Skeletal muscle satellite cell (primary cell): ENCODE data around the gene OR2T27.
"Not testable (repeated sequence)": the region's sequence is repeated elsewhere in the genome, so short reads cannot be mapped to it uniquely, and the experiment has no call there.

ENCODE experiments used
- H3K27me3 ChIP-seq: 2 replicates; pipeline ENCODE4 v1.7.0; 2013; ENCODE audit warnings: low read length; ENCODE audit not compliant: control insufficient read depth, insufficient read depth
- H3K36me3 ChIP-seq: 2 replicates; pipeline ENCODE4 v1.7.0; 2013; ENCODE audit warnings: mild to moderate bottlenecking, control low read depth, low read length; ENCODE audit not compliant: insufficient read depth
- H3K4me1 ChIP-seq: 2 replicates; pipeline ENCODE4 v1.7.0; 2013; ENCODE audit warnings: low read length; ENCODE audit not compliant: control insufficient read depth, insufficient read depth
- H3K4me2 ChIP-seq: 2 replicates; pipeline ENCODE4 v1.7.0; 2013; ENCODE audit warnings: mild to moderate bottlenecking, low read length
- H3K4me3 ChIP-seq: 2 replicates; pipeline ENCODE4 v1.7.0; 2013; ENCODE audit warnings: low read length
- H3K9ac ChIP-seq: 2 replicates; pipeline ENCODE4 v1.7.0; 2013; ENCODE audit warnings: mild to moderate bottlenecking, low read depth, low read length, moderate library complexity
- H3K9me3 ChIP-seq: replicated peaks from 2 replicates; pipeline ENCODE4 v1.7.0; 2013; ENCODE audit warnings: mild to moderate bottlenecking, control low read depth, low read length

OR2T27 gene

GRCh38 chr1:248686815-248687214 is 31.5 kb upstream of the OR2T27 start:
- no peak overlapping the region for H3K4me3 ChIP-seq
- no peaks in the 10 kb centered on the region for H3K27me3 ChIP-seq
- no peak overlapping the region for H3K9ac ChIP-seq
- no peak overlapping the region for H3K4me2 ChIP-seq
- H3K4me1 ChIP-seq, result no peaks in the 10 kb centered on the region
- no peaks in the 10 kb centered on the region for H3K36me3 ChIP-seq
- no peaks in the 10 kb centered on the region for H3K9me3 ChIP-seq

GRCh38 chr1:248681651-248682050 is 26.3 kb upstream of the OR2T27 start:
- no peak overlapping the region for H3K4me3 ChIP-seq
- no peaks in the 10 kb centered on the region for H3K36me3 ChIP-seq
- H3K4me1 ChIP-seq, result no peaks in the 10 kb centered on the region
- no peak overlapping the region for H3K9ac ChIP-seq
- H3K27me3 ChIP-seq, result no peaks in the 10 kb centered on the region
- no peaks in the 10 kb centered on the region for H3K9me3 ChIP-seq
- H3K4me2 ChIP-seq, result no peak overlapping the region

DNA sequence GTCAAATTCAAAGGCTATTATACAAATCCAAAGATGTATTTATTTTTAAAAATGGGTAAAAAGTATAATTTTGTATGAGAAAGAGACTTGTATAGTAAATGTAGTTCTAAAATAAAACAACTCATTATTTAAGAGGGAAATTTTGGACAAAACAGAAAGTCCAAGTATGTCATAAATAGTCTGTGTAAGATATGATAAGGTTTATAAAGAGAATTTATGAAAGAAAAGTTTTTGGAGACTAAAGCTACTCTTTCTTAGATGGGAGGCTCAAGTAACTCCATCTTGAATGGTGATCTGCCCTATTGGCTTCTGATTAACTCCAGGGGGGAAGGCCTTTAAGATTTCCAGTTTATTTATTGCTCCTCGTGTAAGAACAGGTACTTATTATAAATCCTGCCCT is 14.7 kb upstream of the OR2T27 start:
- Histone ChIP-seq H3K4me2 (no peak overlapping the region), H3K4me3 (no peak overlapping the region), H3K9me3 (no peaks in the 10 kb centered on the region), H3K27me3 (no peaks in the 10 kb centered on the region), H3K36me3 (no peaks in the 10 kb centered on the region), H3K4me1 (no peaks in the 10 kb centered on the region), H3K9ac (no peak overlapping the region)

- H3K9me3 ChIP-seq, H3K36me3 ChIP-seq, H3K9ac ChIP-seq, H3K4me1 ChIP-seq, H3K27me3 ChIP-seq, H3K4me3 ChIP-seq, H3K4me2 ChIP-seq: not testable (repeated sequence)
These were observed 8.4 kb upstream of the OR2T27 start for GRCh38 chr1:248663453-248664328.

GRCh38 chr1:248656797-248657196 is 1.5 kb upstream of the OR2T27 start:
- H3K4me1 ChIP-seq, H3K36me3 ChIP-seq, H3K4me2 ChIP-seq, H3K9ac ChIP-seq, H3K27me3 ChIP-seq, H3K4me3 ChIP-seq, H3K9me3 ChIP-seq: not testable (repeated sequence)

DNA sequence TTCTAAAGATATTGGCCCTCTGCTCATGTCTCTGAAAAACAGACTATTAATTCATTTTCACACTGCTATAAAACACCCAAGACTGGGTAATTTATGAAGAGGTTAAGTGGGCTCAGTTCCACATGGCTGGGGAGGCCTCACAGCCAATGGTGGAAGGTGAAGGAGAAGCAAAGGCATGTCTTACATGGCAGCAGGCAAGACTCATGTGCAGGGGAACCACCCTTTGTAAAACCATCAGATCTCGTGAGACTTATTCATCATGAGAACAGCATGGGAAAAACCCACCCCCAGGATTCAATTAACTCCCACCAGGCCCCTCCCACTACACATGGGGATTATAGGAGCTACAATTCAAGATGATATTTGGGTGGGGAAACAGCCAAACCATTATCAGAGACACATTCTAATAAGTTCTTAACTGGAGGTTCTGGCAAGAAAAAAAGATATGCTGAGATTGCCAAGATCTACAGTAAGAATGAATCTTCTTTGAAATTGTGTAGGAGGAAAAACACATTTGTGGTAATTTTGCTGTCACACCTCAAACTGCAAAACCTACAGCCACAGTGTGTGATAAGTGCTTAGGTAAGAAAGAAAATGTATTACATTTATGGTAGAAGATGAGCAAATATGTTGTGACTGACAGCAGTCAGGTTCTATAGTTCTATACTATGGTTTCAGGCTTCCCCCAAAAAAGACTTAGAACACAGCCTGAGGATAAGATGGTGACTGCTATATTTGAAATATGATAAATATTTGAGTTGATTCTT is 6.4 kb downstream of the OR2T27 start:
- not testable (repeated sequence) for H3K9ac ChIP-seq, H3K9me3 ChIP-seq, H3K4me2 ChIP-seq, H3K27me3 ChIP-seq, H3K4me3 ChIP-seq, H3K4me1 ChIP-seq, H3K36me3 ChIP-seq

DNA sequence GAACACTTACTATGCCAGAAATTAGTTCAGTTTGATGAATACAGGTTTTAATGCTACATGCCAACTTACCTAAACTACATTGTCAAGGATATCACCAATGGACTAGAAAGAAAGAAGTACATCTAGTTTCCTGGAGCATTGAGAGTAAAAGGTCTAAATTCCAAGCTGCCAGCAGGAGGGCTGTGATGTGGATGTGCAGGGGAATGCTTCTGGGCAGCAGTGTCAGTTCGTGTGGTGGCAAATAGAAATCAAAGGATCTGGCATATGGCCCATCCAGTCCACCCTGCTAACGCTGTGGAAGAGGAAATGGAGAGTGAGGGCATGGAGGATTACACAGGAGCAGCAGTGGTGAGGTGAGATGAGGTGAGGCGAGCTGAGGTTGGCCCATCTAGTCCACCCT is 10.2 kb downstream of the OR2T27 start, which contains the start of gene OR2T35:
TSS of gene OR2T35 (minus strand) at position 101 of the 400 bp plus-strand sequence. CDS start 6,020 bp downstream, outside the sequence.
- H3K4me2 ChIP-seq, H3K4me3 ChIP-seq, H3K9ac ChIP-seq, H3K36me3 ChIP-seq, H3K27me3 ChIP-seq, H3K9me3 ChIP-seq, H3K4me1 ChIP-seq: not testable (repeated sequence)

- not testable (repeated sequence) for H3K4me1 ChIP-seq, H3K4me3 ChIP-seq, H3K4me2 ChIP-seq, H3K9me3 ChIP-seq, H3K36me3 ChIP-seq, H3K27me3 ChIP-seq, H3K9ac ChIP-seq
These were observed 12.2 kb downstream of the OR2T27 start for GRCh38 chr1:248642971-248643651.

GRCh38 chr1:248641583-248641982 is 13.7 kb downstream of the OR2T27 start:
- H3K36me3 ChIP-seq, H3K27me3 ChIP-seq, H3K4me1 ChIP-seq, H3K4me2 ChIP-seq, H3K4me3 ChIP-seq, H3K9me3 ChIP-seq, H3K9ac ChIP-seq: not testable (repeated sequence)

DNA sequence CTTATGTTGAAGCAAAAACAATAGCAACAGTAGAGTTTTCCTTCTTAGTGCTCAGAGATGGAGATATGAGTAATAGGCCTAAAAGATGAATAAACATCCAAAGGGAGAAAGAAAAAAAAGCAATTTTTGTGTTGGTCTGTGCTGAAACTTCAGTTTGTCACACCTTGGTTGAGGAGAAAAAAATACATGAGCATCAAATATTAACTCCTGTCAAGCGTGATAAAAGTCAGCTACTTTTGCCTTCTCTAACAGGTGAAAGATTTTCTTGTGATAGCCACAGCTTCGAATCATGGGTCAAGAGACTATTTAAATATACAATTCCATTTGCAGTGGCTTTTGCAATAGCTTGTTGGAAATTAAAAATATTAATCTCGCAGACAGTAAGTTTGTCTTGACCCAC is 14.4 kb downstream of the OR2T27 start:
- H3K9me3 ChIP-seq, H3K36me3 ChIP-seq, H3K4me3 ChIP-seq, H3K4me2 ChIP-seq, H3K4me1 ChIP-seq, H3K27me3 ChIP-seq, H3K9ac ChIP-seq: not testable (repeated sequence)

GRCh38 chr1:248639652-248640051 is 15.7 kb downstream of the OR2T27 start:
- not testable (repeated sequence) for H3K4me1 ChIP-seq, H3K9ac ChIP-seq, H3K4me2 ChIP-seq, H3K9me3 ChIP-seq, H3K36me3 ChIP-seq, H3K27me3 ChIP-seq, H3K4me3 ChIP-seq
